ENCODE data around the gene FAM98A.

FAM98A gene

DNA sequence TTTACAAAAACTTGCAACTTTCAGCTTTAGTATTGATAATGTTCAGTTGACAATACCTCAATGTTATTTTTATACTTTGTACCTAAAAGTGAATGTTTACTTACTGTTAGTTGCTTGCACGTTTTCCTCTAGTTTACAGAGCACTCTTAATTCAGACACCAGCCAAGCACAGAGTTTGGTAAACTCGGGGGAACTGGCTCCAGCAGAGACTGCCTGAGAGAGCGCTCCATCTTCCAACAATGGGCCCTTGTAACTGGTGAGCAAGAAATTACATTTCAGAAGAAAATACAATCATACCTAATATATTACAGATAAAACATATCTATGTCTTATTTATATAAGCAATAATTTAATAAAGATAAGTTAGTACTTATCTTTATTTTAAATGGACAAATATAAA, 3.7 kb downstream of the FAM98A start:
- DNase-seq: no peak

DNA sequence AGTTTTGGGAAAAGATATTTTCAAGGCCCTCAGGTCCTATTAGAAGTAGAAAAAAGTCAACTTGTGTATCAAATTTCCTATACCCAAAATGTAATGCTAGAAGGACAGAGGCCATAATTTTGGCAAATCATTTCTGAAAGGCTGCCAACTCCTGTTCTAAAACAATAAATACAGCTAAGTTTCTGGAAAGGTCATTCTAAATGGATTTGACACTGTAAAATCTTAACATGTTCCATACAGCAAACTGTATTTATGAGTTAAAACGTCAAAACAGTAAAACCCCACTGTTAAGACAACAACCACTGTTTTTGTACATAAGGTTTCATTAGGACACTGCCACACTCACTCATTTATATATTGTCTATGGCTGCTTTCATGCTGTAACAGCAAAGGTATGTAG, 9.7 kb downstream of the FAM98A start:
- DNase-seq: no peak

DNA sequence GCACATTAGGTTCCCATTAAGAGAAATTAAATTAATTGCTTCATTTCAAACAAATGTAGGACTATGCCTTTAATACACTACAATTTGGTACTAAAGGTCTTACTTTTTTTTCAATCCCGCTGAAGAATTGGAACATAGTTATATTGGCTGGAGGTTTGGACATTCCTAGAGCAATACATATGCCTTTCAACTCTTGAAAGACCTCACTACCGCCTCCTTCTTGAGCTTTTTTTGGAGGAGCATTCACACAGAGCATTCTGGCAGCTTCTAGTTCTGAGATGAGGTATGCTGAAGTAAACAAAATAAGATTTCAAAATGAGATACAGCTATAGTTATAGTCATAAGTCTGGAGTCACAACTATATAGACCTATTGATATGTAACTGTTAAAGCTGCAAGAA, 10.9 kb downstream of the FAM98A start:
- DNase-seq: no peak

DNA sequence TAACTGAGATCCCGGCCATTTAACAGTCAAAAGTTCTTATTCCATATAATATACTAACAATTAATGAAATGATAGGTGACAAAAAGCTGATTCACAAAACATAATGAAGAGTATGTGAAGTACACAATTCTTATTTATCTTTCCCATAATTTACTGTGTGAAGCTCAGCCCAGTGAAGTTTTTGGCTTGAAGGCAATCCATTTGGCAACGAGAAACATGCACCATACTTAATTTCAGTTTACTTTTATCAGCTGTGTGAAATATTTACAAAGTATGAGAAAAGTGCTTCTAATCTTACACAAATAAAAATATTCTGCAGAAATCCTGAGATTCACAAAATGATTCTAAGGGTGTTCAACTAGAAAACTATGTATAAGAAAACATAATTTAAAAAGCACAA, 12.3 kb downstream of the FAM98A start:
- DNase-seq: no peak

DNA sequence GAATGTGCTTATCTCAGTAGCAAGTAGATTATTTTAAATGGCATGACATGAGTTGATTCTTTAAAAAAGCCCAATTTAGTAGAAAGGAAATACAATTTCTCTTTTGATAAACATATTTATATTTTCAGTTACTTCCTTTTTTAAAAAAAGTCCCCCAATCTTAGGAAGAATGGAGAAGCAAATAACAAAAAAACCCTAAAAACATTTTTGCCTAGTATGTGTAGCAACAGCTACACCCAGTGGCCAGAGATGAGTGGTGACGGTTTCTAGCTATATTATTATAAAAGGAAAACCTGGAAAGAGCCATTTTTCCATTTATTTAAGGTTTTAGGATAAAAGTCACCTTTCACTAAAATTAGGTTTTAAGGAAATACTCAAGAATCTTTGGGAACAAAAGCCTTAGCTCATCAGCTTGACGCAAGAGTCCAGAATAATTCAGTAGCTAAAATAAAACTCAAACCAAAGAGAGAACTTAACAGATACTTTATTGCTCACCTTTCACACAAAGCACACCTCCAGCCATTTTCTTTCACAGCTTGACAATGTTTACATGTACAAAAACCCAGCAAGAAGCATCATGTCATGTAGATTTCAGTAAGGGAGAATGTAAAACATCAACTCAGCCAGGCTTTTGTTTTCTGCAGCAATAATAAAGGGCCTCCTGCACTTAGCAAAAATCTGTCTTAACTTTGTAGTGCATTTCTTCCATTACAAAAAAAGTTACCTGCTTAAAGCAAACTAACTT, 15.7 kb downstream of the FAM98A start:
- no peak for DNase-seq

DNA sequence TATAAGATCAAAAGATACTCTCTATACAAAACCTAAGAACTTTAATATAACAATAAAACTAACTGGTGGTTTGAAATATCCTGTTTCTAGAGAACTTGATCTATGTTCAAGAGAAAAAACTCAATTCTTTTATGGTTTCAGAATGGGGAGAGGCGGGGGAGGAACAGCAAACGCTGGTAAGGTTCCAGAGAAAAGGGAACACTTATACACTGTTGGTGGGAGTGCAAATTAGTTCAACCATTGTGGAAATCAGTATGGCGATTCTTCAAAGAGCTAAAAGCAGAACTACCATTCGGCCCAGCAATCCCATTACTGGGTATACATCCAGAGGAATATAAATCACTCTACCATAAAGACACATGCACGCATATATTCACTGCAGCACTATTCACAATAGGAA, 17.2 kb downstream of the FAM98A start:
- no peak for DNase-seq

DNA sequence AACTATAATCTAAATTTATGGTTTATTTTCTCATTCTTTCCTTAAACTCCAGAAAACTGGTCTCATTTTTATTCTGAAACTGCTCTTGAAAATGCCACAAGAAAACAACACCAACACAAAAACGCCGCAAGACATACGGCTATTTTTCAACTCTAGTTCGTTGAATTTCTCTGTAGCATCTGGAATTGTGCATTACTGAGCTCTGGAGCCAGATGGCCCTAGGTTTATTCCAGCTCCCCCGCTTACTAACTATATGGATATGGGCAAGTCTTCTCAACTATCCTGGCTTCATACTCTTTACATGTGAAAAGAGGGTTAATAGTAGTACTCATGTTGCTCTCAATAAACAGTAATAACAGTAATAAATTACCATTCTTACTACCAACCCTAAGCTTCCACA, 19.9 kb downstream of the FAM98A start:
- DNase-seq: no peak

DNA sequence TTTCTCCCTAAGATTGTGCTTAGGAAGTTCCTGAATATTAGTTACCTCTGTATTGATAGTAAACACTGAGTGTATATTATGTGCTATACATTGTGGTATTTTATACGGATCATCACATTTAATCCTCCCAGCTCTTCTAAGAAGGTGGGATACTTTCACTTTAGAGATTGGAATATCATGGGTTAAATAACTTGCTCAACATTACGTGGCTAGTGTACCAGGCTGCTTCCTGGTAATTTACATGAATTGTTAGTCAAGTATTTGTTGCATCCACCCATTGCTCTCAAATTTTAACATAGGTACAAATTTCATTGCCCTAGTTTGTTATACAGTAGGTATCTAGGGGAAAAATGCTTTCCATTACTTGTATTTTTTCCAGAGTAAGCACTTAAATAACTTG, 21.4 kb downstream of the FAM98A start:
- DNase-seq: no peak

DNA sequence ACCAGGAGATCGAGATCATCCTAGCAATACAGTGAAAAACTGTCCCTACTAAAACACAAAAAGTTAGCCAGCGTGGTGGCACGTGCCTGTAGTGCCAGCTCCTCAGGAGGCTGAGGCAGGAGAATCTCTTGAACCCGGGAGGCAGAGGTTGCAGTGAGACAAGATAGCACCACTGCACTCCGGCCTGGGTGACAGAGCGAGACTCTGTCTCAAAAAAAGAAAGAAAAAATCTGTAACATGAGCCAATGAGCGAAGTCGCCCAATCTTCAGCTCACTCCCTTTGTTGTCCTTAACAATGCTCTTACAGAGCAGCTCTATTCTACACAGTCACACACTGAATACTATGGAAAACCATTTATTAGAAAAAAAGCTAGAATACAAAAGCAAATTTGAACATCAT, 22.0 kb downstream of the FAM98A start:
- no peak for DNase-seq

DNA sequence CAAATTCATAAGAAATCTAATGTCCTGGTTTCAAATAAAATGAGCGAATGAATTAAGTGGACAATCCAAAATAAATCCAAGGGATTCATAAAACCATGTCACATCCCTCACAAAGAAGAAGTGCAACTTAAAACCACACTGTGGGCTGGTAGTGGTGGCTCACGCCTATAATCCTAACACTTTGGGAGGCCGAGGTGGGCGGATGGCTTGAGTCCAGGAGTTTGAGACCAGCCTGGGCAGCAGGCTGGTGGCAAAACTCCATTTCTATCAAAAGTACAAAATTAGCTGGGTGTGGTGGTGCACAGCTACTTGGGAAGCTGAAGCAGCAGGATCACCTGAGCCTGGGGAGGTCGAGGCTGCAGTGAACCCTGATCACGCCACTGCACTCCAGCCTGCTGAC, 25.4 kb downstream of the FAM98A start:
- DNase-seq: no peak

DNA sequence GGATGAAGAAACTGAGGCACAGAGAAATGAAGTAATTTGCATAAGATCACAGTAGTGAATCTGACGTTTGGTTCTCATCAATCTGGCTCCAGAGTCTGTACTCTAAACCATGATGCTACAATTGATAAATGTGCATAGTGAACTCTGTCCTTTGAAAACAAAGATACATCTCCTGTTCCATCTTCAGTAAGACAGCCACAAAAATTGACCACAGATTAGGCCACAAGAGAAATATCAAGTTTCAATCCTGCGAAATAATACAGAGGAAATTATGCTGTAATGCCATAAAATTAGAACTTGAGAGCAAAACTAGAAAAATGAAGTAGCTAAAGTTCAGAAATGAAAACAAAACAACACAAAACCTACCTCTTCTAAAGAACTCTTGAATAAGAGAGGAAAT, 28.4 kb downstream of the FAM98A start:
- DNase-seq: no peak

DNA sequence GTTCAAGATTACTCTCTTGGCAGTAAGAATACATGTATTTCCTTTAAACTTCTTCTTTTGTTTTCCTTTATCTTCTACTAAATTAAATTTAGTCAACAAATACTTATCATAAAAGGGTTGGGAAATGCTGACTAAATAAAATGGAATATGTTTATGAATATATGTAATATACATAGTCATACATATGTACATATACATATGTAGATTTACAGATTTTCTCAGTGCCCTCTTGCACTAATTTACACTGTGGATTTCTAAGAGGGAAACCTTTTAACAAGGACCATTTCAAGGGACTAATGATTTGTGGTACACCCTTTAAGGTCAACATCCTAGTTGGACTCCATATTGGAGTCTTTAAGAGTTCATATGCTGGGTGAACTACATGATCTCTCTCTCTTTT, 37.2 kb downstream of the FAM98A start:
- no peak for DNase-seq

DNA sequence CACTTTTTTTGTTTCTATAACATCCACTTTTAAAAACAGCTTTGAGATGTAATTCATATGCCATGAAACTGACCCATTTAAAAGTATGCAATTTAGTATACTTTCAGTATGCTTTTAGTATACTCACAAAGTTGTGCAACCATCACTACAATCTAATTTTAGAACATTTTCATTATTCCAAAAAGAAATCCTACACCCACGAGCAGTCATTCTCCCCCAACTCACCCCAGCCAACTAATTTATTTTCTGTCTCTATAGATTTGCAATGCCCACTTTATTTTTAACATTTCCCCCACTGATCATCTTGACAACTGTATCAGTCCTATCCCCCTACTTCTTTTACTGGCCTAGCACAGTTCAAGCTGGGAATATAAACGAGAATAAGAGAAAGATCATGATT, 39.1 kb downstream of the FAM98A start:
- DNase-seq: no peak

DNA sequence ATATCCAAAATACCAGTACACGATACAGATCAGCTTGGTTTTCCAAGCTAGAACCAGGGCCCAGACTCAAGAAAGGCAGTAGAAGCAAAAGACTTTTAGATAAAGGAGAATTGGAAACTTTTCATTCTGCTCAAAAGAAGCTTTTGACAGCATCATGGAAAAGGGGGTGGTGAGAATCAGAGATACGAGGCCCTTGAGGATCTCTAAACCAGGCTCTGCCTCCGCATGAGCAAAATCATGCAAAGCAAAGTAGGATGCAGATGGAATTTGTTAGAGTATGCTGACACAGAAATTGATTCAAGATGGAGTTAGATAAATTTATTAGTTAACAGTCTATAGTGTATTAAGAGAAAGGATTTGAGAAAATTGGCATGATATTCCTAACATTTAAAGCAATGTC, 39.8 kb downstream of the FAM98A start:
- DNase-seq: no peak

DNA sequence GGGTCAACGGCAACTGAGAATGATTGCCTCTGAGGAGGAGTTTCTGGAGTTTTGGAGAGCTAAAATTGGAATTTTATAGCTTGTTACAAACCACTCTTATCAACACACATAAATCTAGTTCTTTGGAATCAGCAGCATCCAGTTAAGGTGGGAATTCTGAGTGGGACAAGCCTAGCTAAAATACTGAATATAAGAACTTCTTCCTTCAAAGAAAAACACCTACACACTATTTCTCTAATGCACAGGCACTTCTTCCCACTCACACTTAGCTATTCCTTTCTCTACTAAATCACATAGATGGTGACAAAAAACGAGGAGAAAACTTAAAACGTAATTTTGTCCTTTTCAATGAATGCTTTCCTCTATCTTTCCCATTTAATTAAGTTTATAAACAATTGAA, 43.4 kb downstream of the FAM98A start:
- no peak for DNase-seq

DNA sequence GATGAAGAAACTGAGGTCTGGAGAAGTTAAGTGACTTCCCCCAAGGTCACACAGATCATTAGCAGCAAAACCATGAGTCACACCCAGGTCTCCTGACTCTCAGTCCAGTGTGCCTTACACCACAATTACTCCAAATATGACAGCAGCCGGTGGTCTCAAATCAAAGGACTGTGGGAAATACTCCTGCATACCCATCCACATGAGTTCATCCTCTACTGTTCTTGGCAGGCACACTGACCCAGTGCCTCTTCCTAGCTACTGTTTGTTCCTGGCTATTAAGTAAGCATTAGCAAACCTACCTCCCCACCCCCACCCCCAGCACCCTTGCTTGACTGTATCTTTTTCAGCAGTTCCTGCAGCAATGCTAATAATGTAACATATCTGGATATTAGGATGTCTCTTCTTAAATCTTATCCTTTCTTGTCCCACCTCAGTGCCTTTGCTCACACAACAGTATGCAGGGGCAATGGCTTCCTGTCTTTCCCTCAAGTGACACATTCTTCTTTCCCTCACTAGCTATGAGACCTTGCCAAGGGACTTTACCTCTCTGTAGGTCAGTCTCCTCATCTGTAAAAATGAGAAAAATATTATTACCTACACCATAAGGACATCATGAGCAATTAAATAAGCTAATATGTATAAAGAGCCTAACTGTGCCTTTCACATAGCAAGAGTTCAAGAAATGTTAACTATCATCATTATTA, 46.2 kb downstream of the FAM98A start:
- no peak for DNase-seq

DNA sequence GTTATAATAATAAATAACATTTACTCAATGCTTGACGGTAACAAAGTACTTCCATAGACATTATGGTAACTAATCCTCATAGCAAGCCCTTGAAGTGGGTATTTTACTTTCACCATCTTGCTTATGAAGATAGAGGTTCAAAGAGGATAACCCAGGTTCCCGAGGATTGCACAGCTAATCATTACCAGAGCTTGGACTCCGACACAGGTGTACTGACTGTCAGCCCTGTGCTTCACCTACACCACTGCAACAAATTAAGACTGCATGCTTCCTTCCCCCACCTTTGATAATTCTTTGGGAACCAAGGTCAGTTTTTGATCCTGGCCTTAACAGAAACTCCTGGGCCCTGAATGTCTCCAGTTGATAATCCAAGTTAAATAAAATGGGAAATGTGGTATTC, 48.9 kb downstream of the FAM98A start:
- no peak for DNase-seq

DNA sequence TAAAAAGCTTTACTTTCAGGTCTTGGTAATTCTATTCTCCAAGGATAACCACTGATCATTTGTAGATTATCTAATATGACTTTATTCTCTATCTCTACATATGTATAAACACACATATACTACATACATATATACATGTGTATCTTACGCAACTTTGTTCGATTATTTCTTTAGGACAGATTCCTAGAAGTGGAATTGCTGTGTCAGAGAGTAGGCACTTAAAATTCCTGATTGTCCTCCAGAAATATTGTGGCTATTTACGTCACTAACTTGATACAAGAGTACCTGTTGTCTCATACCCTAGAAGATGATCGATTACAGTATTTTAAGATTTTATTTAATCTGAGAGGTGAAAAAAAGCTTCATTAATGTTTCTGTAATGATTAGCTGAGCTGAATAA, 57.9 kb downstream of the FAM98A start:
- DNase-seq: no peak

DNA sequence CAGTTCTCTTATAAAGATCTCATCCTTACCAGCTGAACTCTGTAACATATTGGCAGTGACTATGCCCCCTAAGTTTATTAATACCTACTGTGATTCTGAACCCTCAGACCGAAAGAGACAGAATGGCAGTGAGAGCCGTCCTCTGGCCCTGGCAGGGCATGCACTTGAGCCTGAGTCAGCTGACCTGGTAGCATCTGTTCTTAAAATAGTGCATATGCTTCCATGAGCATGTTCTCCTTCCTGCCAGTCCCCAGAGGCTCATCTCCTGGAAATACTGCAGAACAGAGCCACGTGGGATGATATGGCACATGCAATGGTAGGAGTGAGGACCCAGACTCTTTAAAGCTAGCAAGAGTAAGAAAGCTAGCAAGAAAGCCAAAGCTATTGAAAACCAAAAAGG, 63.7 kb downstream of the FAM98A start:
- peak; percentile 9 for DNase-seq
